Fibroblast of the aortic adventitia (primary cell): ENCODE measurements around the gene MACO1. TPM values are rescaled to one million over a fixed set of nuclear protein-coding genes. Genes with fewer than 3 reads are reported as not detected.

ENCODE experiments used
- DNase-seq: peaks from one replicate; pipeline ENCODE4 v3.0.0-alpha.2; 2010; ENCODE audit warnings: low read depth
- H3K4me3 ChIP-seq: 2 replicates; pipeline ENCODE4 v1.5.1; 2011; ENCODE audit warnings: low read depth, mild to moderate bottlenecking, control low read depth, low read length, moderate library complexity
- CTCF ChIP-seq: IDR thresholded peaks from 2 replicates; pipeline ENCODE4 v1.5.1; 2011; ENCODE audit warnings: mild to moderate bottlenecking, low read length, control low read depth, inconsistent platforms; ENCODE audit not compliant: insufficient read depth
- total RNA-seq: library from RNA; depleted of rRNA; stranded (reverse); fragments of >200 nt; gene quantifications from 2 replicates; pipeline ENCODE4 v1.2.3, GENCODE V29; 2012; ENCODE audit warnings: low replicate concordance

Gene MACO1
- total RNA-seq, 1 donor, result 17.3 TPM

- H3K4me3 ChIP-seq, result no peak overlapping the region
- no peak for TF ChIP-seq CTCF
- no peak for DNase-seq
Observed at GRCh38 chr1:25530186-25531081, 99.7 kb downstream of the MACO1 start.

- no peak overlapping the region for H3K4me3 ChIP-seq
- TF ChIP-seq CTCF, result no peak
- no peak for DNase-seq
Observed at GRCh38 chr1:25531082-25531461, 100.4 kb downstream of the MACO1 start.

- no peak for DNase-seq
- TF ChIP-seq CTCF, result no peak
- no peak overlapping the region for H3K4me3 ChIP-seq
Observed at GRCh38 chr1:25532970-25533369, 102.3 kb downstream of the MACO1 start.

GRCh38 chr1:25533775-25534409, 103.2 kb downstream of the MACO1 start:
- H3K4me3 ChIP-seq, result no peak overlapping the region
- no peak for TF ChIP-seq CTCF
- DNase-seq, result no peak

GRCh38 chr1:25534410-25534788, 103.7 kb downstream of the MACO1 start:
- no peak for DNase-seq
- no peak overlapping the region for H3K4me3 ChIP-seq
- TF ChIP-seq CTCF, result no peak

- no peak for DNase-seq
- no peak overlapping the region for H3K4me3 ChIP-seq
- no peak for TF ChIP-seq CTCF
Observed at GRCh38 chr1:25536124-25536523, 105.4 kb downstream of the MACO1 start.
